ENCODE results near the gene LAMC3. TPM values are rescaled to one million over a fixed set of nuclear protein-coding genes. Genes with fewer than 3 reads are reported as not detected.

Gene LAMC3
- total RNA-seq, 4 donors from 2014 or later = 0.82 to 6.6 (median 3.9) TPM

DNA sequence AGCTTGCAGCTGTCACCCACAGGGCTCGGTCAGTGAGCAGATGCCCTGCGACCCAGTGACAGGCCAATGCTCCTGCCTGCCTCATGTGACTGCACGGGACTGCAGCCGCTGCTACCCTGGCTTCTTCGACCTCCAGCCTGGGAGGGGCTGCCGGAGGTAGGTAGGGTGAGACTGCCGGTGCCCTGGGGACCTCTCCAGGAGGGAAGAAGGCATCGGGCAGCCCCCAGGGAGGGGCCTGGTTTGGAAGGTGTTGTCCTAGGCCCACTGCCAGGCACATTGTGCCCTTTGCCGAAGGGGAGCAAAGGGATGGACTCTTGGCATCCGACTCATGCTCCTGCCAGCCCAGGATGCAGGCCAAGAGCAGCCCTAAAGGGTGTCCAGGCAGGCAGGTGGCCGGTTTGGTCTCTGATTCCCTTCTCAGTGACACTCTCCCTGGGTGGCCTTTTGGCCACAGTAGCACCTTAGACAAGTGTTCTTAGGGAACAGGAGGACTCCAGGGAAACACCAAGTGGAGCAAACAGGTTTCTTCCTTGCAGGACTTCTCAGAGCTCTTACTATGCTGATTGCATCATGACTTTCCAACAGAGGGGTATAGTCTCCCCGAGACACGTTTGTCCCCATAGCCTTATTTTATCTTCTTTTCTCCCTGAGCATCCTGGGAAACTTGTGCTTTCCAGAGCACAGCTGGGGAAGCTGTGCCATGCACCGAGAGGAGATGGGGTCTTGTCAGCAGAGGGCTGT is 59.3 kb downstream of the LAMC3 start:
- Histone ChIP-seq H3K9me3 (no peaks in the 10 kb centered on the region), H3K4me1 (no peaks in the 10 kb centered on the region), H3K4me3 (no peak overlapping the region), H3K36me3 (no peaks in the 10 kb centered on the region), H3K27ac (no peak overlapping the region), H3K27me3 (no peaks in the 10 kb centered on the region)
- no peak for DNase-seq
- TF ChIP-seq EP300 (IDR thresholded peaks at IDR 0.05; ENCODE audit: low read depth) = no peak
- TF ChIP-seq POLR2A (IDR thresholded peaks at IDR 0.05) = no peak
- TF ChIP-seq POLR2AphosphoS5 (IDR thresholded peaks at IDR 0.05) = no peak
- whole genome bisulfite sequencing, 2 donors (ENCODE audit: low coverage in 1 of 2) = 53% methylated on average over 12 of the region's 14 CpGs; no CpG with 5 or more reads in 1 of the 2 donors
- in situ Hi-C loops (cut with MboI; ENCODE audit: low pct_ligation_motif_present in 1 of 4, low pct_unique_long_range_greater_than_20kb in 1 of 4, low sequenced_read_pairs in 3 of 4) = loop anchor here in 2 of 4 donors (25.0 kb wide), 1 partner anchor 269 kb away; no protein-coding TSS in a partner anchor
- intact Hi-C loops (cut with DNase I; ENCODE audit: low total_unique reads) = no loop called here

DNA sequence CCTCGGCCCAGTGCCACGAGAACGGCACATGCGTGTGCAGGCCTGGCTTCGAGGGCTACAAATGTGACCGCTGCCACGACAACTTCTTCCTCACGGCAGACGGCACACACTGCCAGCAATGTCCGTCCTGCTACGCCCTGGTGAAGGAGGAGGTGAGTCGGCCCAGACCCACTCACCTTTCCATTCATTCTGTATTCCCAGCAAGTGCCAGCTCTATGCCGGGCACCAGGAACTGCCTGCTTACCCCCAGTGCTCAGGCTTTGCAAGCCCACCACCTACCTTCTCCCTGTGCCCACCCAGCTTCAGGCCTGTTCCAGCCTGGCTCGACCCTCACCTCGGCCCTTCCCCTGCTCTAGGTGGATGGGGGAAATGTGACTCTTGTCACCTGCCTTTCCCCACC is 60.7 kb downstream of the LAMC3 start:
- intact Hi-C loops (cut with DNase I; ENCODE audit: low total_unique reads) = no loop called here
- in situ Hi-C loops (cut with MboI; ENCODE audit: low pct_ligation_motif_present in 1 of 4, low pct_unique_long_range_greater_than_20kb in 1 of 4, low sequenced_read_pairs in 3 of 4) = loop anchor here in 2 of 4 donors (25.0 kb wide), 1 partner anchor 268 kb away; no protein-coding TSS in a partner anchor

DNA sequence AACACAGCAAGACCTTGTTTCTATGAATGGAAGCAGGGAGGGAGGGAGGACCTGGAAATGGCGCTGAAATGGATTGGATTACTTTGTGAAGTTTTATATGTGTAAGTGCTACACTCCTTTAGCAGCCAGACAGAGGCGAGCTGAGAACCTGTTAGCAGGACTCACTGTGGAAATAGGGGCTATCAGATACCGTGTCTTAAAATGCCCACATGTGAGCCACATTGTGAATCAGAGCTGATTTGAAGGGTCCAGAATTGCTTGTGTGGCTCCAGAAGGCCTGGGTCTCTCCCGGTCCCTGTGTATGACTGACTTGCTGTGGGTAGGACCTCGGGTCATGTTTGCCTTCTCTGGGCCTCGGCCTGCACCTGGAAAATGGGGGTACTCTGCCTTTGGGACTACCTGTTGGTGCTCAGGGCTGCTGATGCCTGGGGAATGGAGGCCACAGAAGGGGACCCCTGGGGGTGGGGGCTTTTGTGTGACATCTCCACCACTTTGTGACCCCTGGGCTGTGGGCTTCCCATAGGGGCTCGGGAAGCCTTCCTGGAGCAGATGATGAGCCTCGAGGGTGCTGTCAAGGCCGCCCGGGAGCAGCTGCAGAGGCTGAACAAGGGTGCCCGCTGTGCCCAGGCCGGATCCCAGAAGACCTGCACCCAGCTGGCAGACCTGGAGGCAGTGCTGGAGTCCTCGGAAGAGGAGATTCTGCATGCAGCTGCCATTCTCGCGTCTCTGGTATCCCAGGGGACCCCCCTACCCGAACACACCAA is 63.3 kb downstream of the LAMC3 start:
- 77 to 100% methylated on average over 1 to 9 of the region's 16 CpGs for WGBS, 2 donors (ENCODE audit: low coverage in 1 of 2)
- no peaks in the 10 kb centered on the region for H3K9me3 ChIP-seq
- in situ Hi-C loops (cut with MboI; ENCODE audit: low pct_ligation_motif_present in 1 of 4, low pct_unique_long_range_greater_than_20kb in 1 of 4, low sequenced_read_pairs in 3 of 4) (loop anchor here in 2 of 4 donors (25.0 kb wide), 1 partner anchor 265 kb away; no protein-coding TSS in a partner anchor), intact Hi-C loops (cut with DNase I; ENCODE audit: low total_unique reads) (no loop called here)
- no peaks in the 10 kb centered on the region for H3K4me1 ChIP-seq
- no peak for DNase-seq
- H3K4me3 ChIP-seq = no peak overlapping the region
- H3K27me3 ChIP-seq = no peaks in the 10 kb centered on the region
- H3K27ac ChIP-seq = no peak overlapping the region
- H3K36me3 ChIP-seq = no peaks in the 10 kb centered on the region
- TF ChIP-seq EP300 (IDR thresholded peaks at IDR 0.05; ENCODE audit: low read depth) (no peak), POLR2AphosphoS5 (IDR thresholded peaks at IDR 0.05) (no peak), POLR2A (IDR thresholded peaks at IDR 0.05) (no peak)
- TF ChIP-seq, protein P1, sequence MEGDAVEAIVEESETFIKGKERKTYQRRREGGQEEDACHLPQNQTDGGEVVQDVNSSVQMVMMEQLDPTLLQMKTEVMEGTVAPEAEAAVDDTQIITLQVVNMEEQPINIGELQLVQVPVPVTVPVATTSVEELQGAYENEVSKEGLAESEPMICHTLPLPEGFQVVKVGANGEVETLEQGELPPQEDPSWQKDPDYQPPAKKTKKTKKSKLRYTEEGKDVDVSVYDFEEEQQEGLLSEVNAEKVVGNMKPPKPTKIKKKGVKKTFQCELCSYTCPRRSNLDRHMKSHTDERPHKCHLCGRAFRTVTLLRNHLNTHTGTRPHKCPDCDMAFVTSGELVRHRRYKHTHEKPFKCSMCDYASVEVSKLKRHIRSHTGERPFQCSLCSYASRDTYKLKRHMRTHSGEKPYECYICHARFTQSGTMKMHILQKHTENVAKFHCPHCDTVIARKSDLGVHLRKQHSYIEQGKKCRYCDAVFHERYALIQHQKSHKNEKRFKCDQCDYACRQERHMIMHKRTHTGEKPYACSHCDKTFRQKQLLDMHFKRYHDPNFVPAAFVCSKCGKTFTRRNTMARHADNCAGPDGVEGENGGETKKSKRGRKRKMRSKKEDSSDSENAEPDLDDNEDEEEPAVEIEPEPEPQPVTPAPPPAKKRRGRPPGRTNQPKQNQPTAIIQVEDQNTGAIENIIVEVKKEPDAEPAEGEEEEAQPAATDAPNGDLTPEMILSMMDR (IDR thresholded peaks at IDR 0.05) = no peak

More for the DNA sequence above, 60.7 kb downstream of the LAMC3 start:
- TF ChIP-seq, protein P1 (IDR thresholded peaks at IDR 0.05) = no peak
- no peak for TF ChIP-seq POLR2AphosphoS5 (IDR thresholded peaks at IDR 0.05)
- no peak for TF ChIP-seq POLR2A (IDR thresholded peaks at IDR 0.05)
- TF ChIP-seq EP300 (IDR thresholded peaks at IDR 0.05; ENCODE audit: low read depth) = no peak
- WGBS, 2 donors (ENCODE audit: low coverage in 1 of 2) = 88% methylated on average over 15 of the region's 15 CpGs; no CpG with 5 or more reads in 1 of the 2 donors
- DNase-seq = no peak
- Histone ChIP-seq H3K4me1 (no peaks in the 10 kb centered on the region), H3K27ac (no peak overlapping the region), H3K27me3 (no peaks in the 10 kb centered on the region), H3K36me3 (no peaks in the 10 kb centered on the region), H3K4me3 (no peak overlapping the region), H3K9me3 (no peaks in the 10 kb centered on the region)

DNA sequence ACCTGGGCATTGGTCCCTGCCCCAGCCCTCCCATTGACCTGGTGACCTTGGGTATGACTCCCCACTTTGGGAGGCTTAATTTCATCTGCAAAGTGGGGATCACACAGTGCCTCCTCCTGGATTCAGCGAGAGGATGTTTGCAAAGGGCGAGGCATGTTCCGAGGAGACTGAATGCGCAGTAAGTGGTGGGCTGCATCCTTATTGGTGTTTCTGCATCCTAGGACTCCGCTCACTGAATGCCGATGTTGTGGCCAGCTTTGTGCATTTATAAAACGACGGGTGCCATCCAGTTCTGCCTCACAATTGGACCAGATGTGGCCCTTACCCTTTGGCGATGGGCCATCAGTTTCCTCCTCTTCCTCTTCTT is 63.9 kb downstream of the LAMC3 start:
- no peaks in the 10 kb centered on the region for H3K9me3 ChIP-seq
- H3K4me3 ChIP-seq = no peak overlapping the region
- H3K4me1 ChIP-seq = no peaks in the 10 kb centered on the region
- intact Hi-C loops (cut with DNase I; ENCODE audit: low total_unique reads) (no loop called here), in situ Hi-C loops (cut with MboI; ENCODE audit: low pct_ligation_motif_present in 1 of 4, low pct_unique_long_range_greater_than_20kb in 1 of 4, low sequenced_read_pairs in 3 of 4) (loop anchor here in 2 of 4 donors (25.0 kb wide), 1 partner anchor 264 kb away; no protein-coding TSS in a partner anchor)
- H3K36me3 ChIP-seq = no peaks in the 10 kb centered on the region
- H3K27ac ChIP-seq = no peak overlapping the region
- WGBS, 2 donors (ENCODE audit: low coverage in 1 of 2) = 80 to 82% methylated on average over 1 to 9 of the region's 9 CpGs
- DNase-seq = no peak
- no peaks in the 10 kb centered on the region for H3K27me3 ChIP-seq
- no peak for TF ChIP-seq POLR2A (IDR thresholded peaks at IDR 0.05)
- TF ChIP-seq, protein P1 (IDR thresholded peaks at IDR 0.05) = no peak
- no peak for TF ChIP-seq EP300 (IDR thresholded peaks at IDR 0.05; ENCODE audit: low read depth)
- no peak for TF ChIP-seq POLR2AphosphoS5 (IDR thresholded peaks at IDR 0.05)
